Peyer's patch (tissue), 4 donors: ENCODE data around the gene TIAM1. TPM values are rescaled to one million over a fixed set of nuclear protein-coding genes. Genes with fewer than 3 reads are reported as not detected.

Experiments used
- DNase-seq, 3 donors: peaks; one replicate each; pipeline ENCODE4 v3.0.0-alpha.2; 2017 to 2019
- H3K27ac ChIP-seq, 4 donors: fragments of 200-600 bp; sonication (generic); one replicate each; pipeline ENCODE4 v1.5.1; 2016 to 2019
- H3K27me3 ChIP-seq, 2 donors: fragments of 200-600 bp; sonication (generic); one replicate each; pipeline ENCODE4 v1.5.1; 2019
- H3K36me3 ChIP-seq, 3 donors: fragments of 200-600 bp; sonication (generic); one replicate each; pipeline ENCODE4 v1.5.1; 2016 to 2019
- H3K4me1 ChIP-seq, 4 donors: fragments of 200-600 bp; sonication (generic); one replicate each; pipeline ENCODE4 v1.5.1; 2016 to 2019
- H3K4me3 ChIP-seq, 4 donors: fragments of 200-600 bp; sonication (generic); 1 replicate in 3 of 4; 2 replicates in 1 of 4; pipeline ENCODE4 v1.5.1; 2016 to 2019; ENCODE audit warnings: mild to moderate bottlenecking in 1 of 4
- H3K9me3 ChIP-seq, 4 donors: fragments of 200-600 bp; sonication (generic); one replicate each; pipeline ENCODE4 v1.5.1; 2016 to 2019; ENCODE audit warnings: mild to moderate bottlenecking in 1 of 4
- CTCF ChIP-seq, 6 experiments: fragments of 450-650 bp in 4 of 6; fragments of 200-600 bp in 2 of 6; sonication (generic) in 1 of 6; IDR thresholded peaks; one replicate each; pipeline ENCODE4 v1.5.1; 2017 to 2019; ENCODE audit warnings: antibody characterized with exemption in 6 of 6, mild to moderate bottlenecking in 3 of 6, moderate library complexity in 1 of 6
- POLR2A ChIP-seq, 2 donors: fragments of 450-650 bp; IDR thresholded peaks; one replicate each; pipeline ENCODE4 v1.5.1; 2017; ENCODE audit warnings: antibody characterized with exemption in 2 of 2, mild to moderate bottlenecking in 2 of 2, moderate library complexity in 2 of 2
- total RNA-seq, 4 donors: library from RNA; depleted of rRNA; stranded (reverse); fragments of >200 nt; gene quantifications; one replicate each; pipeline ENCODE4 v1.1.0, GENCODE V29; 2016

TIAM1 gene
- total RNA-seq, 4 donors from 2014 or later, result 1.4 to 13.2 (median 2.9) TPM

GRCh38 chr21:31124010-31124409 lies 220.1 kb downstream of the TIAM1 start:
- Histone ChIP-seq H3K9me3 (no peaks in the 10 kb centered on the region), H3K36me3 (no peaks in the 10 kb centered on the region), H3K4me3 (no peak overlapping the region), H3K27me3 (no peaks in the 10 kb centered on the region), H3K27ac (no peak overlapping the region), H3K4me1 (no peaks in the 10 kb centered on the region)
- TF ChIP-seq POLR2A (IDR thresholded peaks at IDR 0.05) (no peak), CTCF (IDR thresholded peaks at IDR 0.05) (no peak)
- DNase-seq, result no peak

DNA sequence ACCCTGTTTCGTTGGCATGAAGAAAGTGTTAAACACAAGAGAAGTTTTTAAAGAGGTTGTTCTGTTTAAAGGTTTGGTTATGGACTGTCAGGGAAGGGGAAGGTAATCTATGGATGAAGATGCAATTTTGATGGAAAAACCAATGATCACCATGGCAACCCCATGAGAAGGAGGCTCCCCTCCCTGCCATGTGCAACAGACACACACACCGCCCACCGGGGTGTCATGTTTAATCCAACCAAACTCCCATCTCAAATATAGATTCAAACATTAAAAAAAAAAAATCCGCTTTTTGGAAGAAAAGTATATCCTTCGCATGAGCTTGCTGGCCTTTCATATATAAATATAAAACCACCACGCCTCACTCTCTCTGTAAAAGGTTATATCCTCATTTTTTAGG lies 224.9 kb downstream of the TIAM1 start:
- H3K27me3 ChIP-seq, result no peaks in the 10 kb centered on the region
- H3K27ac ChIP-seq, result no peak overlapping the region
- TF ChIP-seq CTCF (IDR thresholded peaks at IDR 0.05) (no peak), POLR2A (IDR thresholded peaks at IDR 0.05) (no peak)
- no peaks in the 10 kb centered on the region for H3K36me3 ChIP-seq
- H3K9me3 ChIP-seq, result no peaks in the 10 kb centered on the region
- DNase-seq, result no peak
- H3K4me3 ChIP-seq, result no peak overlapping the region
- H3K4me1 ChIP-seq, result no peaks in the 10 kb centered on the region

GRCh38 chr21:31117128-31117916 lies 226.7 kb downstream of the TIAM1 start:
- TF ChIP-seq POLR2A (IDR thresholded peaks at IDR 0.05), result no peak
- TF ChIP-seq CTCF (IDR thresholded peaks at IDR 0.05), result no peak
- no peaks in the 10 kb centered on the region for H3K4me1 ChIP-seq
- H3K27me3 ChIP-seq, result no peaks in the 10 kb centered on the region
- H3K27ac ChIP-seq, result no peak overlapping the region
- no peak overlapping the region for H3K4me3 ChIP-seq
- no peaks in the 10 kb centered on the region for H3K9me3 ChIP-seq
- no peak for DNase-seq
- H3K36me3 ChIP-seq, result no peaks in the 10 kb centered on the region

DNA sequence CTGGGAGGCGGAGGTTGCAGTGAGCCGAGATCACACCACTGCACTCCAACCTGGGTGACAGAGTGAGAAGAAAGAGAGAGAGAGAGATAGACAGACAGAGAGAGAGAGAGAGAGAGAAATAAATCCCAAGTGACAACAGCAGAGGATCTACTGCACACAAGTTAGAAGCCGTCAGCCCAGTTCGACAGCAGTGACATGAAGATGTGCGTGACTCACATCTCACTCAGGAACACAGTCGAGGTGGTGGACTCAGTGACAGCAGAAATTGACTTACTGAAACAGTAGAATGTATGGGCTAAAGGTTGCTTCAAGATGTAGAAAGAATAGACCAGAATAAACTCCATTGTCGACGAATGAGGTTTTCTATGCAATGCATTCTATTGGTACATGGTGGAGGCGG lies 228.8 kb downstream of the TIAM1 start:
- DNase-seq, result no peak
- no peaks in the 10 kb centered on the region for H3K9me3 ChIP-seq
- no peaks in the 10 kb centered on the region for H3K36me3 ChIP-seq
- H3K27me3 ChIP-seq, result no peaks in the 10 kb centered on the region
- no peak for TF ChIP-seq CTCF (IDR thresholded peaks at IDR 0.05)
- TF ChIP-seq POLR2A (IDR thresholded peaks at IDR 0.05), result no peak
- no peak overlapping the region for H3K4me3 ChIP-seq
- no peak overlapping the region for H3K27ac ChIP-seq
- no peaks in the 10 kb centered on the region for H3K4me1 ChIP-seq

DNA sequence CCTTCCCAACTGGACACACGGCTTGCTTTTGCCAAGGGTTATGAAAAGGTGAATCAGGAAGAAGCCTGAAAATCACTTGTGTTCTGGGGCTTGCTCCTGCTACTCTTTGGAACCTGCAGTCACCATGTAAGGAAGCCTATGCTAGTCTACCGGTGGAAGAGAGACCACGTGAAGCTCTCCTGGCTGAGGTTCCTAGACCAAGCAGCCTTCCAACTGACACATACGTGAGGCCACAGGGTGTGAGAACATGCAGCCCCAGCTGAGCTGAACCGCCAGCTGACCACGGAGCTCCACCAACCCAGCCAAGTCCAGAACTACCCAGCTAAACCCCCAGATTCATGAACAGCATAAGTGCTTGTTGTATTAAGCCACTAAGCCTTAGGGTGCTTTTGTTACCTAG lies 233.0 kb downstream of the TIAM1 start:
- no peak for DNase-seq

More for the DNA sequence above, 233.0 kb downstream of the TIAM1 start:
- no peaks in the 10 kb centered on the region for H3K9me3 ChIP-seq
- H3K36me3 ChIP-seq, result no peaks in the 10 kb centered on the region
- H3K27ac ChIP-seq, result no peak overlapping the region
- no peak overlapping the region for H3K4me3 ChIP-seq
- no peaks in the 10 kb centered on the region for H3K4me1 ChIP-seq
- no peak for TF ChIP-seq CTCF (IDR thresholded peaks at IDR 0.05)
- TF ChIP-seq POLR2A (IDR thresholded peaks at IDR 0.05), result no peak
- no peaks in the 10 kb centered on the region for H3K27me3 ChIP-seq
